ENCODE data around the gene STK40.

DNA sequence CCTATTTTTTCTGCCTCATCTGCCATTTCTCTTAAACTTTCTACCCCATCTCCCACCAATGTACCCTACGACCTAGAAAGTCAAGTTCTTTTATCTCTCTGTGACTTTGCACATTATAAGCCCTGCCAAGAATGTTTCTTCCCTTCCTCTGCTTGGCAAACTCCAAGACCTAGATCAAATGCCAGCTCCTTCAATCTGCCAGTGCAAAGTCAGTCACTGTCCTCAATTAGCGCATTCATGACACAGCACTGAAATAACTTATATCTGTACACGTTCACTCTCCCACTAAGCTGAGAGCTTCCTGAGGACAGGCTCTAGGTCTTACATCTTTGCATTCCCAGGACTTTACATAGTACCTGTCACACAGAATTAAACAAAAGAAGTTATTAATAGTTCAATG, 33.4 kb upstream of the STK40 start:
- TF ChIP-seq POLR2A (IDR thresholded peaks at IDR 0.05; ENCODE audit: low read length): no peak
- TF ChIP-seq KDM1A (IDR thresholded peaks at IDR 0.05; ENCODE audit: low read depth): no peak
- TF ChIP-seq, protein P1, sequence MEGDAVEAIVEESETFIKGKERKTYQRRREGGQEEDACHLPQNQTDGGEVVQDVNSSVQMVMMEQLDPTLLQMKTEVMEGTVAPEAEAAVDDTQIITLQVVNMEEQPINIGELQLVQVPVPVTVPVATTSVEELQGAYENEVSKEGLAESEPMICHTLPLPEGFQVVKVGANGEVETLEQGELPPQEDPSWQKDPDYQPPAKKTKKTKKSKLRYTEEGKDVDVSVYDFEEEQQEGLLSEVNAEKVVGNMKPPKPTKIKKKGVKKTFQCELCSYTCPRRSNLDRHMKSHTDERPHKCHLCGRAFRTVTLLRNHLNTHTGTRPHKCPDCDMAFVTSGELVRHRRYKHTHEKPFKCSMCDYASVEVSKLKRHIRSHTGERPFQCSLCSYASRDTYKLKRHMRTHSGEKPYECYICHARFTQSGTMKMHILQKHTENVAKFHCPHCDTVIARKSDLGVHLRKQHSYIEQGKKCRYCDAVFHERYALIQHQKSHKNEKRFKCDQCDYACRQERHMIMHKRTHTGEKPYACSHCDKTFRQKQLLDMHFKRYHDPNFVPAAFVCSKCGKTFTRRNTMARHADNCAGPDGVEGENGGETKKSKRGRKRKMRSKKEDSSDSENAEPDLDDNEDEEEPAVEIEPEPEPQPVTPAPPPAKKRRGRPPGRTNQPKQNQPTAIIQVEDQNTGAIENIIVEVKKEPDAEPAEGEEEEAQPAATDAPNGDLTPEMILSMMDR (IDR thresholded peaks at IDR 0.05): no peak
- TF ChIP-seq, protein P2, sequence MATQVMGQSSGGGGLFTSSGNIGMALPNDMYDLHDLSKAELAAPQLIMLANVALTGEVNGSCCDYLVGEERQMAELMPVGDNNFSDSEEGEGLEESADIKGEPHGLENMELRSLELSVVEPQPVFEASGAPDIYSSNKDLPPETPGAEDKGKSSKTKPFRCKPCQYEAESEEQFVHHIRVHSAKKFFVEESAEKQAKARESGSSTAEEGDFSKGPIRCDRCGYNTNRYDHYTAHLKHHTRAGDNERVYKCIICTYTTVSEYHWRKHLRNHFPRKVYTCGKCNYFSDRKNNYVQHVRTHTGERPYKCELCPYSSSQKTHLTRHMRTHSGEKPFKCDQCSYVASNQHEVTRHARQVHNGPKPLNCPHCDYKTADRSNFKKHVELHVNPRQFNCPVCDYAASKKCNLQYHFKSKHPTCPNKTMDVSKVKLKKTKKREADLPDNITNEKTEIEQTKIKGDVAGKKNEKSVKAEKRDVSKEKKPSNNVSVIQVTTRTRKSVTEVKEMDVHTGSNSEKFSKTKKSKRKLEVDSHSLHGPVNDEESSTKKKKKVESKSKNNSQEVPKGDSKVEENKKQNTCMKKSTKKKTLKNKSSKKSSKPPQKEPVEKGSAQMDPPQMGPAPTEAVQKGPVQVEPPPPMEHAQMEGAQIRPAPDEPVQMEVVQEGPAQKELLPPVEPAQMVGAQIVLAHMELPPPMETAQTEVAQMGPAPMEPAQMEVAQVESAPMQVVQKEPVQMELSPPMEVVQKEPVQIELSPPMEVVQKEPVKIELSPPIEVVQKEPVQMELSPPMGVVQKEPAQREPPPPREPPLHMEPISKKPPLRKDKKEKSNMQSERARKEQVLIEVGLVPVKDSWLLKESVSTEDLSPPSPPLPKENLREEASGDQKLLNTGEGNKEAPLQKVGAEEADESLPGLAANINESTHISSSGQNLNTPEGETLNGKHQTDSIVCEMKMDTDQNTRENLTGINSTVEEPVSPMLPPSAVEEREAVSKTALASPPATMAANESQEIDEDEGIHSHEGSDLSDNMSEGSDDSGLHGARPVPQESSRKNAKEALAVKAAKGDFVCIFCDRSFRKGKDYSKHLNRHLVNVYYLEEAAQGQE (IDR thresholded peaks at IDR 0.05): no peak
- TF ChIP-seq NR3C1 (IDR thresholded peaks at IDR 0.05): no peak
- no peak for TF ChIP-seq RAD21 (conservative IDR thresholded peaks at IDR 0.05 in 1 of 2, IDR thresholded peaks at IDR 0.05 in 1 of 2)
- no peak for TF ChIP-seq JUNB (IDR thresholded peaks at IDR 0.05)
- TF ChIP-seq SMC3 (IDR thresholded peaks at IDR 0.05): no peak
- TF ChIP-seq, protein P3, sequence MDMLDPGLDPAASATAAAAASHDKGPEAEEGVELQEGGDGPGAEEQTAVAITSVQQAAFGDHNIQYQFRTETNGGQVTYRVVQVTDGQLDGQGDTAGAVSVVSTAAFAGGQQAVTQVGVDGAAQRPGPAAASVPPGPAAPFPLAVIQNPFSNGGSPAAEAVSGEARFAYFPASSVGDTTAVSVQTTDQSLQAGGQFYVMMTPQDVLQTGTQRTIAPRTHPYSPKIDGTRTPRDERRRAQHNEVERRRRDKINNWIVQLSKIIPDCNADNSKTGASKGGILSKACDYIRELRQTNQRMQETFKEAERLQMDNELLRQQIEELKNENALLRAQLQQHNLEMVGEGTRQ (IDR thresholded peaks at IDR 0.05): no peak
- TF ChIP-seq, protein P4, sequence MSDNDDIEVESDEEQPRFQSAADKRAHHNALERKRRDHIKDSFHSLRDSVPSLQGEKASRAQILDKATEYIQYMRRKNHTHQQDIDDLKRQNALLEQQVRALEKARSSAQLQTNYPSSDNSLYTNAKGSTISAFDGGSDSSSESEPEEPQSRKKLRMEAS (IDR thresholded peaks at IDR 0.05): no peak

Measured in A549 (cell line).